ENCODE data around the gene OTUD5. TPM values are rescaled to one million over a fixed set of nuclear protein-coding genes. Genes with fewer than 3 reads are reported as not detected.

Gene OTUD5
- total and polyA plus RNA-seq, 2 donors from 2014 or later = 40.2 to 56.2 TPM

DNA sequence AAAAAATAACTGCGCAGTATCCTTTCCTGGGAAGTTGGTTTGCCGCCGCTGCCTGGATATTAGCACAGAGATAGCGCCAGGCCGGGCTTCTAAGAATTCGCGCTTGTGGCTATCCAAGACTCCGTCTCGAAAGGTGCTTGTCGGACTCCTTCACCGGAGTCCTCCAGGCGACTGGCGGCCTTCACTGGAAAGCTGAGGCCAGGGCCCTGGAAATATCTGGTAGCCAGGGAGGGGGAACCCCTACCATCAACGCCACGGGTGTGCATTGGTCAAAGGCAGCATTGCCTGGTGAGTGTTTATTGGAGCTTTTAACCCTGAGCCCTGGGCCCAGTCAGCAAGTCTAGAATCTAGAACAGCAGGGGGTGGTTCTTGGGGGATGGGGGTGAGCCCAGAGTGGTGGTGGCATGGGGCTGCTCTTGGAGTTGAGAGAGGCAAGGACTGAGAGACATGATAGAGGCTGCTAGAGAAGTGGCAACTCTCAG is 38.0 kb downstream of the OTUD5 start:
- TF ChIP-seq, protein P1, sequence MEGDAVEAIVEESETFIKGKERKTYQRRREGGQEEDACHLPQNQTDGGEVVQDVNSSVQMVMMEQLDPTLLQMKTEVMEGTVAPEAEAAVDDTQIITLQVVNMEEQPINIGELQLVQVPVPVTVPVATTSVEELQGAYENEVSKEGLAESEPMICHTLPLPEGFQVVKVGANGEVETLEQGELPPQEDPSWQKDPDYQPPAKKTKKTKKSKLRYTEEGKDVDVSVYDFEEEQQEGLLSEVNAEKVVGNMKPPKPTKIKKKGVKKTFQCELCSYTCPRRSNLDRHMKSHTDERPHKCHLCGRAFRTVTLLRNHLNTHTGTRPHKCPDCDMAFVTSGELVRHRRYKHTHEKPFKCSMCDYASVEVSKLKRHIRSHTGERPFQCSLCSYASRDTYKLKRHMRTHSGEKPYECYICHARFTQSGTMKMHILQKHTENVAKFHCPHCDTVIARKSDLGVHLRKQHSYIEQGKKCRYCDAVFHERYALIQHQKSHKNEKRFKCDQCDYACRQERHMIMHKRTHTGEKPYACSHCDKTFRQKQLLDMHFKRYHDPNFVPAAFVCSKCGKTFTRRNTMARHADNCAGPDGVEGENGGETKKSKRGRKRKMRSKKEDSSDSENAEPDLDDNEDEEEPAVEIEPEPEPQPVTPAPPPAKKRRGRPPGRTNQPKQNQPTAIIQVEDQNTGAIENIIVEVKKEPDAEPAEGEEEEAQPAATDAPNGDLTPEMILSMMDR (IDR thresholded peaks at IDR 0.05; ENCODE audit: borderline replicate concordance, extremely low read depth, insufficient read depth) = no peak
- intact Hi-C loops (cut with DNase I) = no loop called here

DNA sequence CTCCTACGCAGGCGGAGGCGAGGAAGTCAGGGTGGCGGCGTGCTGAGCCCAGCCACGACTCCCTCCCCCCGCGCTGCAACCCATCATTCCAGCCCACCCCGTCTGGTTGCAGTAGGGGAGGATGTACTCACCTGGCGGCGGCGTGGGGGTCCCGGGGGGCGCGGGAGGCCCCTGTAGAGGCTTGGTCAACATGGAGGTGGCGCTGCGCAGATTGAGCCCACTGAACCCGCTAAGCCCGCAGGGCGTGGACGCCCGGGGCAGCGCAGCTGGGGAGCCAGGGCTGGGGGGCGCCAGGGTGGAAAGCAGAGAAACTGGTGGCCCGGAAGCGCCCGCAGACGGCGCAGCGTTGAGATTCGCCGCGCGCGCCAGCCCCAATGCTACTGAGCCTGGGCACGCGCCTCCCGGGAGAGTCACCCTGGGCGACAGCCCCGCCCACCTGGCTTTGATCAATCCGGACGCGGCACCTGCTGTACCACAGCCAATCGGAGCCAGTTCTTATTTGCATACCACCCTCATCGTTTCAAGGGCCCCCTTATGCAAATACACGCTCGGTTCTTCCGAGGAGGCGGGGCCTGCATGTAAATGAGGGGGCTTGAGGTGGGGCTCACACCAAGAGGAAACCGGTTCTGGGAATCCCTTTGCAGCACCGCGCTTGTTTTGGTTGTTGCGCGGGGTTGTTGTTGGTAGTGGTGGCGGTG is 38.6 kb downstream of the OTUD5 start, which contains the start of gene PIM2:
PIM2 (minus strand) TSS at position 382 of the 698 bp plus-strand sequence; CDS start at position 192, 190 bp downstream.
- H3K4me1 ChIP-seq (ENCODE audit: control insufficient read depth in 2 of 3, insufficient read depth in 2 of 3, low read depth in 1 of 3, low read length in 3 of 3) = peaks cover 0 to 15% (median 0%) of the 10 kb centered on the region in 3 donors
- peak within 1 kb of the TSS; percentile 30 to 53 (median 52) for H3K4me3 ChIP-seq (ENCODE audit: low read length in 3 of 3)
- H3K27me3 ChIP-seq (ENCODE audit: control insufficient read depth, insufficient read depth, low read length) = no peaks in the 10 kb centered on the region
- no peaks in the 10 kb centered on the region for H3K9me3 ChIP-seq (ENCODE audit: control insufficient read depth in 2 of 3, insufficient read depth in 1 of 3, low read length in 3 of 3)
- peak; percentile 94 to 96 (median 94) for DNase-seq
- intact Hi-C loops (cut with DNase I) = no loop called here
- H3K36me3 ChIP-seq (ENCODE audit: control insufficient read depth in 2 of 3, insufficient read depth in 3 of 3, low read length in 3 of 3) = peaks cover 0 to 5% (median 0%) of the 10 kb centered on the region in 3 donors
- TF ChIP-seq, protein P1 (IDR thresholded peaks at IDR 0.05; ENCODE audit: borderline replicate concordance, extremely low read depth, insufficient read depth) = no peak
- peak within 1 kb of the TSS in 2 of 3 donors; percentile 16 to 58 for H3K9ac ChIP-seq (ENCODE audit: low read length in 3 of 3)
- peak; percentile 97 for FAIRE-seq
- H3K27ac ChIP-seq (ENCODE audit: low read depth in 2 of 2, low read length in 2 of 2) = peak within 1 kb of the TSS in 1 of 2 donors; percentile 84

More for the DNA sequence above, 38.0 kb downstream of the OTUD5 start:
- H3K9ac ChIP-seq (ENCODE audit: low read length in 3 of 3) = peak overlapping the region in 2 of 3 donors; percentile 16 to 26
- FAIRE-seq (no peak), DNase-seq (peak in 1 of 5 donors; percentile 75)
- H3K27me3 ChIP-seq (ENCODE audit: control insufficient read depth, insufficient read depth, low read length) = no peaks in the 10 kb centered on the region
- H3K36me3 ChIP-seq (ENCODE audit: control insufficient read depth in 2 of 3, insufficient read depth in 3 of 3, low read length in 3 of 3) = peaks cover 0 to 7% (median 0%) of the 10 kb centered on the region in 3 donors
- H3K9me3 ChIP-seq (ENCODE audit: control insufficient read depth in 2 of 3, insufficient read depth in 1 of 3, low read length in 3 of 3) = no peaks in the 10 kb centered on the region
- H3K4me3 ChIP-seq (ENCODE audit: low read length in 3 of 3) = peak overlapping the region; percentile 30 to 53 (median 42)
- peaks cover 0 to 15% (median 0%) of the 10 kb centered on the region in 3 donors for H3K4me1 ChIP-seq (ENCODE audit: control insufficient read depth in 2 of 3, insufficient read depth in 2 of 3, low read depth in 1 of 3, low read length in 3 of 3)
- peak overlapping the region in 1 of 2 donors; percentile 60 for H3K27ac ChIP-seq (ENCODE audit: low read depth in 2 of 2, low read length in 2 of 2)

DNA sequence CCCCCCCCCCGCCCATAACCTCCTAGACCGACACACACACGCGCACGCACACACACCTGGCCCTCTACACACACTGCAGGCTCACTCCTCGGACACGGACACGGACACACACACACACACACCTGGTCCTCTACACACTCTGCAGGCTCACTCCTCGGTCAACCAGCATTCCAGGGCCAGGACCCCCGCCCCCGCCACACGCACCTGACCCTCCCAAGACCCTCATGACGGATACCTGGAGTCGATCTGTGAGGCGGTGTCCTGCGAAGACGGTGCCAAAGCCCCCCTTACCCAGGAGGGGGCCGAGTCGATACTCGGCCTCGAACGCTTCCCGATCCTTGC is 39.1 kb downstream of the OTUD5 start:
- Histone ChIP-seq H3K36me3 (ENCODE audit: control insufficient read depth in 2 of 3, insufficient read depth in 3 of 3, low read length in 3 of 3) (peaks cover 0 to 3% (median 0%) of the 10 kb centered on the region in 3 donors), H3K9me3 (ENCODE audit: control insufficient read depth in 2 of 3, insufficient read depth in 1 of 3, low read length in 3 of 3) (no peaks in the 10 kb centered on the region), H3K4me3 (ENCODE audit: low read length in 3 of 3) (peak overlapping the region; percentile 30 to 53 (median 52)), H3K27me3 (ENCODE audit: control insufficient read depth, insufficient read depth, low read length) (no peaks in the 10 kb centered on the region), H3K27ac (ENCODE audit: low read depth in 2 of 2, low read length in 2 of 2) (peak overlapping the region in 1 of 2 donors; percentile 84), H3K9ac (ENCODE audit: low read length in 3 of 3) (peak overlapping the region in 1 of 3 donors; percentile 58), H3K4me1 (ENCODE audit: control insufficient read depth in 2 of 3, insufficient read depth in 2 of 3, low read depth in 1 of 3, low read length in 3 of 3) (peaks cover 0 to 15% (median 0%) of the 10 kb centered on the region in 3 donors)
- FAIRE-seq (no peak), DNase-seq (peak in 1 of 5 donors; percentile 69)
- intact Hi-C loops (cut with DNase I) = no loop called here
- TF ChIP-seq, protein P1 (IDR thresholded peaks at IDR 0.05; ENCODE audit: borderline replicate concordance, extremely low read depth, insufficient read depth) = no peak
